ENCODE data around the gene LGI2. TPM values are rescaled to one million over a fixed set of nuclear protein-coding genes. Genes with fewer than 3 reads are reported as not detected.
"Not testable (repeated sequence)": the region's sequence is repeated elsewhere in the genome, so short reads cannot be mapped to it uniquely, and the experiment has no call there.

LGI2 gene
- total and polyA plus RNA-seq, 9 of the 15 experiments (the other 6 are each of a cell fraction or from before 2014, with no cell fraction given), result 0.03 to 0.07 TPM; not detected in 7

- H3K4me3 ChIP-seq; intact Hi-C loops (cut with micrococcal nuclease); FAIRE-seq; ATAC-seq; H3K4me2 ChIP-seq (ENCODE audit: insufficient read depth, low read length); H3K79me2 ChIP-seq (ENCODE audit: control insufficient read depth, insufficient read depth, low read length); H4K20me1 ChIP-seq (replicated peaks; ENCODE audit: control insufficient read depth, insufficient read depth, low read length); BruUV-seq (replicated peaks); H3K36me3 ChIP-seq (ENCODE audit: control insufficient read depth, insufficient read depth, low read length); H2AFZ ChIP-seq (ENCODE audit: low read depth, low read length); H3K4me1 ChIP-seq (replicated peaks in 1 of 2; ENCODE audit: control insufficient read depth in 2 of 2, insufficient read depth in 2 of 2, low read length in 2 of 2); H3K9ac ChIP-seq (ENCODE audit: insufficient read depth in 1 of 2, low read depth in 2 of 2, low read length in 2 of 2); H3K9me1 ChIP-seq (ENCODE audit: control insufficient read depth, insufficient read depth, low read length); DNase-seq (ENCODE audit: extremely low read depth in 1 of 4, low spot score in 3 of 4); in situ Hi-C loops (cut with MboI); H3K9me3 ChIP-seq (replicated peaks; ENCODE audit: control insufficient read depth, insufficient read depth, low read depth, low read length); H3K27ac ChIP-seq (ENCODE audit: extremely low read depth, low read depth, low read length); H3K27me3 ChIP-seq (ENCODE audit: control insufficient read depth in 2 of 2, insufficient read depth in 2 of 2, low read length in 2 of 2); CTCF ChIA-PET (ENCODE audit: low intra/inter-chr PET ratio): not testable (repeated sequence)
- TF ChIP-seq ZBTB40 (IDR thresholded peaks at IDR 0.05), result peak; percentile 85
- TF ChIP-seq ZBTB40 (CRISPR knock-in tag; IDR thresholded peaks at IDR 0.05), result peak; percentile 71
- 27% methylated on average over 1 of the region's 1 CpG for WGBS (ENCODE audit: insufficient coverage, low coverage, missing lambda C conversion rate)
- POLR2A ChIA-PET, result interaction anchor here (0.6 kb wide), 1 partner anchor 12 kb away, joined by 4 read pairs; no protein-coding TSS in a partner anchor
These were observed 33.7 kb upstream of the LGI2 start for GRCh38 chr4:25064447-25064846.
